DOHH2 (cell line): Measurements from ENCODE around the gene LGALS7.
A peak's percentile ranks its signal among the peaks of the same experiment; 100 is the strongest.
"Not testable (repeated sequence)": the region's sequence is repeated elsewhere in the genome, so short reads cannot be mapped to it uniquely, and the experiment has no call there.

Experiments
- H3F3A ChIP-seq: fragments of 200-600 bp; sonication (generic), shearing (Covaris generic); 2 replicates; pipeline ENCODE4 v1.6.0; 2016; ENCODE audit warnings: antibody characterized with exemption, mild to moderate bottlenecking; ENCODE audit not compliant: control insufficient read depth, insufficient read depth
- H3K27ac ChIP-seq: fragments of 200-600 bp; sonication (generic); 2 replicates; pipeline ENCODE4 v1.5.1; 2014; ENCODE audit warnings: low read depth, mild to moderate bottlenecking, low read length, moderate library complexity
- H3K27me3 ChIP-seq: fragments of 200-600 bp; sonication (generic); 2 replicates; pipeline ENCODE4 v1.6.1; 2014; ENCODE audit warnings: mild to moderate bottlenecking, low read length, mixed read lengths; ENCODE audit not compliant: control insufficient read depth
- H3K36me3 ChIP-seq: fragments of 200-600 bp; sonication (generic); 2 replicates; pipeline ENCODE4 v1.6.1; 2014; ENCODE audit warnings: mild to moderate bottlenecking, low read length, moderate library complexity, mixed read lengths; ENCODE audit not compliant: control insufficient read depth
- H3K4me1 ChIP-seq: fragments of 200-600 bp; sonication (generic); 2 replicates; pipeline ENCODE4 v1.6.1; 2014; ENCODE audit warnings: mild to moderate bottlenecking, low read length, mixed read lengths; ENCODE audit not compliant: control insufficient read depth
- H3K4me2 ChIP-seq: fragments of 200-600 bp; sonication (generic); 2 replicates; pipeline ENCODE4 v1.6.0; 2014; ENCODE audit warnings: mild to moderate bottlenecking, low read length, moderate library complexity
- H3K4me3 ChIP-seq: fragments of 200-600 bp; sonication (generic); 2 replicates; pipeline ENCODE4 v1.5.1; 2014; ENCODE audit warnings: mild to moderate bottlenecking, low read length, mixed read lengths
- H3K79me2 ChIP-seq: fragments of 200-600 bp; sonication (generic); 2 replicates; pipeline ENCODE4 v1.6.1; 2014; ENCODE audit warnings: mild to moderate bottlenecking, low read length, mixed read lengths; ENCODE audit not compliant: control insufficient read depth
- H3K9me2 ChIP-seq: fragments of 200-600 bp; sonication (generic); replicated peaks from 2 replicates; pipeline ENCODE4 v1.6.1; 2014; ENCODE audit warnings: mild to moderate bottlenecking, low read length, mixed read lengths; ENCODE audit not compliant: control insufficient read depth
- H3K9me3 ChIP-seq: fragments of 200-600 bp; sonication (generic); 2 replicates; pipeline ENCODE4 v1.6.1; 2014; ENCODE audit warnings: antibody characterized with exemption, low read length, mixed read lengths; ENCODE audit not compliant: control insufficient read depth, insufficient read depth
- H4K20me1 ChIP-seq: fragments of 200-600 bp; sonication (generic); 2 replicates; pipeline ENCODE4 v1.6.0; 2014; ENCODE audit warnings: low read depth, mild to moderate bottlenecking, antibody characterized with exemption, low read length, moderate library complexity; ENCODE audit not compliant: control insufficient read depth, insufficient read depth
- CTCF ChIP-seq: fragments of 200-600 bp; sonication (generic); IDR thresholded peaks from one replicate; pipeline ENCODE4 v1.5.1; 2014; ENCODE audit warnings: antibody characterized with exemption, mild to moderate bottlenecking, low read depth, low read length; ENCODE audit not compliant: poor library complexity, severe bottlenecking
- EZH2phosphoT487 ChIP-seq: fragments of 200-600 bp; sonication (generic); IDR thresholded peaks from 2 replicates; pipeline ENCODE4 v1.6.1; 2017; ENCODE audit warnings: borderline replicate concordance, mild to moderate bottlenecking, antibody characterized with exemption, low read length, moderate library complexity, mixed read lengths

Gene LGALS7

GRCh38 chr19:38793671-38794070, 20.4 kb upstream of the LGALS7 start:
- Histone ChIP-seq H3F3A (no peaks in the 10 kb centered on the region), H3K36me3 (no peaks in the 10 kb centered on the region), H3K9me2 (no peaks in the 10 kb centered on the region), H3K4me2 (no peak overlapping the region), H3K4me3 (no peak overlapping the region), H3K27me3 (peaks cover 4% of the 10 kb centered on the region), H3K9me3 (no peaks in the 10 kb centered on the region), H3K79me2 (no peaks in the 10 kb centered on the region), H3K27ac (no peak overlapping the region), H3K4me1 (peaks cover 18% of the 10 kb centered on the region), H4K20me1 (no peaks in the 10 kb centered on the region)
- TF ChIP-seq CTCF (no peak), EZH2phosphoT487 (no peak)

- H3K27ac ChIP-seq, result no peak overlapping the region
These were observed 19.9 kb upstream of the LGALS7 start for GRCh38 chr19:38793177-38793576.

GRCh38 chr19:38792250-38793111, 19.2 kb upstream of the LGALS7 start:
- no peaks in the 10 kb centered on the region for H3K9me3 ChIP-seq
- H3K27me3 ChIP-seq, result peaks cover 4% of the 10 kb centered on the region
- H3K27ac ChIP-seq, result no peak overlapping the region
- TF ChIP-seq EZH2phosphoT487 (no peak), CTCF (peak; percentile 17)
- H3F3A ChIP-seq, result no peaks in the 10 kb centered on the region
- H3K4me2 ChIP-seq, result peak overlapping the region; percentile 51
- H3K4me1 ChIP-seq, result peaks cover 18% of the 10 kb centered on the region
- no peaks in the 10 kb centered on the region for H4K20me1 ChIP-seq
- no peaks in the 10 kb centered on the region for H3K9me2 ChIP-seq
- H3K79me2 ChIP-seq, result no peaks in the 10 kb centered on the region
- no peaks in the 10 kb centered on the region for H3K36me3 ChIP-seq
- H3K4me3 ChIP-seq, result peak overlapping the region; percentile 51

More at GRCh38 chr19:38793177-38793576, 19.9 kb upstream of the LGALS7 start:
- no peaks in the 10 kb centered on the region for H3F3A ChIP-seq
- H4K20me1 ChIP-seq, result no peaks in the 10 kb centered on the region
- H3K36me3 ChIP-seq, result no peaks in the 10 kb centered on the region
- H3K9me3 ChIP-seq, result no peaks in the 10 kb centered on the region
- no peak overlapping the region for H3K4me3 ChIP-seq
- no peaks in the 10 kb centered on the region for H3K9me2 ChIP-seq
- H3K4me2 ChIP-seq, result no peak overlapping the region
- TF ChIP-seq CTCF, result no peak
- TF ChIP-seq EZH2phosphoT487, result no peak
- peaks cover 4% of the 10 kb centered on the region for H3K27me3 ChIP-seq
- H3K79me2 ChIP-seq, result no peaks in the 10 kb centered on the region
- H3K4me1 ChIP-seq, result peaks cover 18% of the 10 kb centered on the region

- H3K79me2 ChIP-seq, H4K20me1 ChIP-seq, H3K27me3 ChIP-seq, H3K36me3 ChIP-seq, H3K9me2 ChIP-seq, H3K9me3 ChIP-seq, H3F3A ChIP-seq, H3K27ac ChIP-seq: not testable (repeated sequence)
- Histone ChIP-seq H3K4me3 (0 out of 2 replicates have a peak overlapping the region, but pooled peaks have one; percentile 32), H3K4me1 (peaks cover 18% of the 10 kb centered on the region), H3K4me2 (peak overlapping the region; percentile 36; the same call in 1 of the 2 replicates)
These were observed 18.2 kb upstream of the LGALS7 start for GRCh38 chr19:38791451-38792064.

GRCh38 chr19:38790507-38791403, 17.4 kb upstream of the LGALS7 start:
- H3K9me3 ChIP-seq, H3K27me3 ChIP-seq, H4K20me1 ChIP-seq, H3K36me3 ChIP-seq, H3K79me2 ChIP-seq, H3F3A ChIP-seq, H3K27ac ChIP-seq, H3K9me2 ChIP-seq: not testable (repeated sequence)
- H3K4me2 ChIP-seq, result peak overlapping the region; percentile 36; the same call in 1 of the 2 replicates
- H3K4me3 ChIP-seq, result 0 out of 2 replicates have a peak overlapping the region, but pooled peaks have one; percentile 32
- H3K4me1 ChIP-seq, result peaks cover 16% of the 10 kb centered on the region
